ENCODE data around the gene ITGA2. TPM values are rescaled to one million over a fixed set of nuclear protein-coding genes. Genes with fewer than 3 reads are reported as not detected.
A peak's percentile ranks its signal among the peaks of the same experiment; 100 is the strongest.

ITGA2 gene
- total RNA-seq, 4 donors from 2014 or later, result 1.1 to 6.8 (median 1.8) TPM

GRCh38 chr5:53025487-53025886 lies 36.3 kb downstream of the ITGA2 start:
- DNase-seq (ENCODE audit: low spot score) (no peak), ATAC-seq (ENCODE audit: low FRiP score) (no peak)
- no peak for TF ChIP-seq CTCF (IDR thresholded peaks at IDR 0.05)

GRCh38 chr5:53027913-53028312 lies 38.8 kb downstream of the ITGA2 start:
- TF ChIP-seq CTCF (IDR thresholded peaks at IDR 0.05), result no peak
- ATAC-seq (ENCODE audit: low FRiP score) (no peak), DNase-seq (ENCODE audit: low spot score) (no peak)

GRCh38 chr5:53029608-53030007 lies 40.5 kb downstream of the ITGA2 start:
- no peak for TF ChIP-seq CTCF (IDR thresholded peaks at IDR 0.05)
- DNase-seq (ENCODE audit: low spot score) (no peak), ATAC-seq (ENCODE audit: low FRiP score) (no peak)

- no peak for TF ChIP-seq CTCF (IDR thresholded peaks at IDR 0.05)
- ATAC-seq (ENCODE audit: low FRiP score) (no peak), DNase-seq (ENCODE audit: low spot score) (no peak)
Observed at GRCh38 chr5:53030893-53031292, 41.7 kb downstream of the ITGA2 start.

GRCh38 chr5:53031695-53032096 lies 42.5 kb downstream of the ITGA2 start:
- TF ChIP-seq CTCF (IDR thresholded peaks at IDR 0.05), result no peak
- ATAC-seq (ENCODE audit: low FRiP score) (peak; percentile 61), DNase-seq (ENCODE audit: low spot score) (no peak)

GRCh38 chr5:53032188-53032587 lies 43.0 kb downstream of the ITGA2 start:
- ATAC-seq (ENCODE audit: low FRiP score), result no peak
- no peak for TF ChIP-seq CTCF (IDR thresholded peaks at IDR 0.05)
- no peak for DNase-seq (ENCODE audit: low spot score)

- no peak for ATAC-seq (ENCODE audit: low FRiP score)
- no peak for DNase-seq (ENCODE audit: low spot score)
- no peak for TF ChIP-seq CTCF (IDR thresholded peaks at IDR 0.05)
Observed at GRCh38 chr5:53034832-53035231, 45.7 kb downstream of the ITGA2 start.

Measured in omental fat pad (tissue), 4 donors.